ENCODE measurements around the gene IFNGR1. TPM values are rescaled to one million over a fixed set of nuclear protein-coding genes. Genes with fewer than 3 reads are reported as not detected.

IFNGR1 gene
- total RNA-seq, 1 donor from 2014 or later = 67.3 TPM

Other genes with a start within 250 kb of the IFNGR1 start
- gene IL20RA, start 174.4 kb downstream of the IFNGR1 start, total RNA-seq = 9.9 TPM
- gene IL22RA2, start 45.7 kb downstream of the IFNGR1 start, total RNA-seq = not detected